Measurements from ENCODE around the gene BIK. TPM values are rescaled to one million over a fixed set of nuclear protein-coding genes. Genes with fewer than 3 reads are reported as not detected.

BIK gene
- total RNA-seq, 2 donors from 2014 or later, result 5.8 to 13.3 TPM

DNA sequence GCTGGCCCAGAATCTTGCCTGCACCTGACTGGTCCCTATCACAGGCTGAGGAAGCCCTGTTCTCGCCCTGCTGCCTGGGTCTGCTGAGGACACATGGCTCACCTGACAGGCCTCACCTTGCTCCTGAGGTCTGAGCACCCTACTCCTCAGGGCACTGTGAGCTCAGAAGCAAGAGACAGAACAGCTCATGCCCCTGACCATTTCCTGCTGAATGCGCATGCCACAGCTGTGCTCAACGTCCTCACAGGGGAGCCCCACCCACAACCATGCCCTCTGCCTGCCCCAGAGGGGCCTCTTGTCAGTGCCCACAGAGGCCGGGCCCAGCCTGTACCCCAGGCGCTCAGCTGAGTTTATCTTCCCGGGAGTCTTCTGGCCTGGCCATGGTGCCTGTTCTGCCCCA, 38.0 kb downstream of the BIK start:
- TF ChIP-seq CTCF (conservative IDR thresholded peaks at IDR 0.05), result no peak
- H3K36me3 Mint-ChIP-seq (ENCODE audit: low read depth), result no peaks in the 10 kb centered on the region
- H3K27me3 Mint-ChIP-seq (ENCODE audit: insufficient read depth), result peaks cover 16% of the 10 kb centered on the region
- Histone ChIP-seq H3K9ac (ENCODE audit: extremely low read depth, low read length, poor library complexity, severe bottlenecking) (no peak overlapping the region), H3K27ac (ENCODE audit: low read depth, low read length) (no peak overlapping the region), H3K9me3 (ENCODE audit: control insufficient read depth, low read length) (no peaks in the 10 kb centered on the region), H3K36me3 (ENCODE audit: control insufficient read depth, insufficient read depth, low read length) (no peaks in the 10 kb centered on the region), H3K4me1 (ENCODE audit: control insufficient read depth, insufficient read depth, low read length) (peaks cover 4% of the 10 kb centered on the region), H3K27me3 (ENCODE audit: control insufficient read depth, insufficient read depth, low read length, poor library complexity, severe bottlenecking) (no peaks in the 10 kb centered on the region), H3K4me3 (ENCODE audit: low read length) (no peak overlapping the region)
- H3K9me3 Mint-ChIP-seq, result no peaks in the 10 kb centered on the region
- H3K4me1 Mint-ChIP-seq, result peaks cover 5% of the 10 kb centered on the region
- WGBS, 2 experiments (ENCODE audit: insufficient coverage in 1 of 2, insufficient read length in 1 of 2), result 68 to 76% methylated on average over 4 to 6 of the region's 6 CpGs
- DNase-seq, result no peak
- no peak overlapping the region for H3K27ac Mint-ChIP-seq
- no peak overlapping the region for H3K4me3 Mint-ChIP-seq

DNA sequence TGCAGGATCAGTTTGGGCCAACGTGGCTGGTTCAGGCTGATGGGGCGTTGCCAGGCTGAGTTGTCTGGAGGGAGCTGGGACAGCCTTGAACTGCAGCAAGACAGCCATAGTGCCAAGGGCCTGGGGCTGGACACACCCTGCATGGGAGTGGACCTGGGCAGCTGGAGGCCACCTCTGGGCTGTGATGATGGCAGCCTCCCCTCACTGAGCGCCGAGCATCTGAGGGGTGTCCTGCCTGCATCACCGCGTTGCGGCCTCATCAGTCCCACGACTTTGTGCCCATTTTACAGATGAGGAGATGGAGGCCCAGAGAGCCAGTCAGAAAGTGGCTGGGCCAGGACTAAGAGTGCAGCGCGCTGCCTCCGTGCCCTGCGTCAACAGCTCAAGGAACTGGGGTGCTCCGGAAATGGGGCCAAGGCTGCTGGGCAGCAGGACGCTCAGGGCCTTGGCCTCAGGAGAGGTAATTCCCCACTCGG, 40.2 kb downstream of the BIK start:
- H3K9me3 ChIP-seq (ENCODE audit: control insufficient read depth, low read length), result no peaks in the 10 kb centered on the region
- DNase-seq, result no peak
- H3K9ac ChIP-seq (ENCODE audit: extremely low read depth, low read length, poor library complexity, severe bottlenecking), result no peak overlapping the region
- Mint-ChIP-seq H3K4me1 (peaks cover 2% of the 10 kb centered on the region), H3K4me3 (peak overlapping the region; percentile 60), H3K27me3 (ENCODE audit: insufficient read depth) (peaks cover 16% of the 10 kb centered on the region), H3K27ac (no peak overlapping the region), H3K36me3 (ENCODE audit: low read depth) (no peaks in the 10 kb centered on the region), H3K9me3 (no peaks in the 10 kb centered on the region)
- no peaks in the 10 kb centered on the region for H3K27me3 ChIP-seq (ENCODE audit: control insufficient read depth, insufficient read depth, low read length, poor library complexity, severe bottlenecking)
- TF ChIP-seq CTCF (conservative IDR thresholded peaks at IDR 0.05), result no peak
- no peak overlapping the region for H3K27ac ChIP-seq (ENCODE audit: low read depth, low read length)
- no peak overlapping the region for H3K4me3 ChIP-seq (ENCODE audit: low read length)
- no peaks in the 10 kb centered on the region for H3K36me3 ChIP-seq (ENCODE audit: control insufficient read depth, insufficient read depth, low read length)
- peaks cover 4% of the 10 kb centered on the region for H3K4me1 ChIP-seq (ENCODE audit: control insufficient read depth, insufficient read depth, low read length)
- 89 to 97% methylated on average over 6 to 15 of the region's 15 CpGs for WGBS, 2 experiments (ENCODE audit: insufficient coverage in 1 of 2, insufficient read length in 1 of 2)

GRCh38 chr22:43151251-43152002, 40.9 kb downstream of the BIK start, which contains the start of gene TSPO:
Gene TSPO (plus strand): TSS chr22:43151559. CDS start chr22:43159239, 7,680 bp downstream.
- H3K4me3 ChIP-seq (ENCODE audit: low read length), result peak within 1 kb of the TSS; percentile 65
- 26 to 39% methylated on average over 42 to 75 of the region's 75 CpGs for WGBS, 2 experiments (ENCODE audit: insufficient coverage in 1 of 2, insufficient read length in 1 of 2)
- peaks cover 4% of the 10 kb centered on the region for H3K4me1 ChIP-seq (ENCODE audit: control insufficient read depth, insufficient read depth, low read length)
- H3K27me3 ChIP-seq (ENCODE audit: control insufficient read depth, insufficient read depth, low read length, poor library complexity, severe bottlenecking), result no peaks in the 10 kb centered on the region
- no peak within 1 kb of the TSS for H3K9ac ChIP-seq (ENCODE audit: extremely low read depth, low read length, poor library complexity, severe bottlenecking)
- Mint-ChIP-seq H3K27me3 (ENCODE audit: insufficient read depth) (peaks cover 16% of the 10 kb centered on the region), H3K27ac (no peak within 1 kb of the TSS), H3K4me1 (peaks cover 2% of the 10 kb centered on the region), H3K9me3 (no peaks in the 10 kb centered on the region), H3K4me3 (peak within 1 kb of the TSS; percentile 60), H3K36me3 (ENCODE audit: low read depth) (no peaks in the 10 kb centered on the region)
- DNase-seq, result peak; percentile 86
- no peaks in the 10 kb centered on the region for H3K36me3 ChIP-seq (ENCODE audit: control insufficient read depth, insufficient read depth, low read length)
- no peaks in the 10 kb centered on the region for H3K9me3 ChIP-seq (ENCODE audit: control insufficient read depth, low read length)
- no peak for TF ChIP-seq CTCF (conservative IDR thresholded peaks at IDR 0.05)
- H3K27ac ChIP-seq (ENCODE audit: low read depth, low read length), result no peak within 1 kb of the TSS

Data from endodermal cell (in vitro differentiated cells).